Endothelial cell of umbilical vein (primary cell): ENCODE data around the gene TOMM6. TPM values are rescaled to one million over a fixed set of nuclear protein-coding genes. Genes with fewer than 3 reads are reported as not detected.
A peak's percentile ranks its signal among the peaks of the same experiment; 100 is the strongest.

Experiments used
- BruUV-seq: library from RNA; stranded (reverse); fragments of 400-500 nt; replicated peaks from 2 replicates; lab custom pipeline; 2021; lab: Mats Ljungman, UMichigan
- CTCF ChIA-PET: fragments of 300-600, 350-600 bp; sonication (Branson Sonifier 250); formaldehyde crosslinking; loops from one replicate; lab custom pipeline; 2021; ENCODE audit warnings: antibody characterized with exemption, inconsistent platforms; lab: Charles Lee
- POLR2A ChIA-PET: fragments of 300-600, 350-600 bp; sonication (Branson Sonifier 250); formaldehyde crosslinking; loops from one replicate; lab custom pipeline; 2021; ENCODE audit warnings: antibody characterized with exemption, inconsistent platforms; lab: Charles Lee
- DNase-seq: peaks from one replicate; pipeline ENCODE4 v3.0.0-alpha.2; 2011; ENCODE audit warnings: low read depth, low spot score
- FAIRE-seq: peaks from 2 replicates; lab custom pipeline; 2011; peaks lifted over from hg19 to GRCh38; lab: Jason Lieb, UNC
- H2AFZ ChIP-seq: 2 replicates; pipeline ENCODE4 v1.6.0; 2012; ENCODE audit warnings: low read depth, low read length, control low read depth, inconsistent platforms
- H3K27ac ChIP-seq: 2 replicates; pipeline ENCODE4 v1.5.1; 2011; ENCODE audit warnings: low read depth, mild to moderate bottlenecking, control low read depth, low read length, moderate library complexity; ENCODE audit not compliant: insufficient read depth
- H3K27me3 ChIP-seq, 2 experiments: 2 replicates each; pipeline versions ENCODE4 v1.6.0 to v1.6.1; 2011; ENCODE audit warnings: low read length in 2 of 2, mixed read lengths in 1 of 2; ENCODE audit not compliant: control insufficient read depth in 2 of 2, insufficient read depth in 2 of 2
- H3K36me3 ChIP-seq, 2 experiments: 2 replicates in 1 of 2; 3 replicates in 1 of 2; pipeline ENCODE4 v1.5.1; 2011; ENCODE audit warnings: low read length in 2 of 2, mild to moderate bottlenecking in 1 of 2, moderate library complexity in 1 of 2; ENCODE audit not compliant: control insufficient read depth in 2 of 2, insufficient read depth in 2 of 2; ENCODE audit errors: extremely low read depth in 1 of 2
- H3K4me1 ChIP-seq: 3 replicates; pipeline ENCODE4 v1.5.1; 2011; ENCODE audit warnings: mild to moderate bottlenecking, low read length; ENCODE audit not compliant: control insufficient read depth, insufficient read depth; ENCODE audit errors: extremely low read depth
- H3K4me2 ChIP-seq: 2 replicates; pipeline ENCODE4 v1.6.1; 2011; ENCODE audit warnings: low read length, control low read depth, mixed read lengths; ENCODE audit not compliant: insufficient read depth
- H3K4me3 ChIP-seq, 3 experiments: fragments of 200-600 bp in 1 of 3; sonication (generic), shearing (Covaris generic) in 1 of 3; replicated peaks in 1 of 3; 2 replicates each; pipeline ENCODE4 v1.5.1; 2011 to 2016; ENCODE audit warnings: control low read depth in 3 of 3, low read length in 3 of 3, mild to moderate bottlenecking in 2 of 3, inconsistent platforms in 1 of 3, low read depth in 1 of 3, moderate library complexity in 1 of 3; ENCODE audit not compliant: insufficient read depth in 1 of 3
- H3K79me2 ChIP-seq: 2 replicates; pipeline ENCODE4 v1.6.0; 2012; ENCODE audit warnings: low read length, inconsistent platforms; ENCODE audit not compliant: control insufficient read depth, insufficient read depth
- H3K9ac ChIP-seq: replicated peaks from 2 replicates; pipeline ENCODE3; 2011; ENCODE audit warnings: low read length, control low read depth; ENCODE audit not compliant: insufficient read depth; ENCODE audit errors: extremely low read depth
- H3K9me1 ChIP-seq: replicated peaks from 3 replicates; pipeline ENCODE4 v1.6.0; 2011; ENCODE audit warnings: mild to moderate bottlenecking, low read length; ENCODE audit not compliant: control insufficient read depth, insufficient read depth; ENCODE audit errors: extremely low read depth
- H3K9me3 ChIP-seq: replicated peaks from 2 replicates; pipeline ENCODE4 v1.5.1; 2012; ENCODE audit warnings: low read length, inconsistent platforms; ENCODE audit not compliant: control insufficient read depth, insufficient read depth
- H4K20me1 ChIP-seq: replicated peaks from 2 replicates; pipeline ENCODE3; 2011; ENCODE audit warnings: mild to moderate bottlenecking, low read length; ENCODE audit not compliant: control insufficient read depth, insufficient read depth; ENCODE audit errors: extremely low read depth
- CTCF ChIP-seq, 2 donors: IDR thresholded peaks; 1 replicate in 1 of 2; 2 replicates in 1 of 2; pipeline ENCODE4 v1.5.1; 2011; ENCODE audit warnings: low read length in 2 of 2, mild to moderate bottlenecking in 2 of 2, moderate library complexity in 2 of 2, control low read depth in 1 of 2, inconsistent platforms in 1 of 2, low read depth in 1 of 2; ENCODE audit not compliant: insufficient read depth in 1 of 2; ENCODE audit errors: extremely low read depth in 1 of 2
- EZH2 ChIP-seq: IDR thresholded peaks from 2 replicates; pipeline ENCODE4 v1.6.1; 2012; ENCODE audit warnings: borderline replicate concordance, low read depth, mild to moderate bottlenecking, moderate library complexity, low read length, inconsistent platforms; ENCODE audit not compliant: severe bottlenecking
- GATA2 ChIP-seq: IDR thresholded peaks from 2 replicates; pipeline ENCODE4 v1.7.0; 2011; ENCODE audit warnings: low read depth, mild to moderate bottlenecking, moderate library complexity, mixed read lengths, low read length; ENCODE audit not compliant: insufficient read length, insufficient read depth
- JUN ChIP-seq: IDR thresholded peaks from 2 replicates; pipeline ENCODE4 v1.6.1; 2011; ENCODE audit warnings: borderline replicate concordance, low read depth; ENCODE audit not compliant: insufficient read length, insufficient read depth
- MAX ChIP-seq: IDR thresholded peaks from 2 replicates; pipeline ENCODE4 v1.6.1; 2011; ENCODE audit not compliant: insufficient read depth, insufficient read length
- MYC ChIP-seq: IDR thresholded peaks from one replicate; pipeline ENCODE4 v1.6.1; 2011; ENCODE audit warnings: mild to moderate bottlenecking, low read depth, low read length
- POLR2A ChIP-seq: IDR thresholded peaks from 2 replicates; pipeline ENCODE4 v1.6.1; 2012; ENCODE audit warnings: low read depth, mild to moderate bottlenecking, control low read depth, low read length
- POLR2AphosphoS5 ChIP-seq: IDR thresholded peaks from 2 replicates; pipeline ENCODE4 v1.6.1; 2012; ENCODE audit warnings: low read depth, mild to moderate bottlenecking, control low read depth, low read length, moderate library complexity; ENCODE audit not compliant: insufficient read depth
- dilution Hi-C: fragments of 300-500 bp; cut with MboI; formaldehyde crosslinking; loops from one replicate; pipeline ENCODE4 v1.15.0; 2019; ENCODE audit warnings: low sequenced_read_pairs; ENCODE audit not compliant: extremely low pct_ligation_motif_present
- intact Hi-C: fragments of 100-400 bp; cut with micrococcal nuclease; formaldehyde crosslinking; loops from one replicate; pipeline ENCODE4 v1.10.0; 2022
- polyA plus RNA-seq, 4 experiments: library from polyadenylated mRNA; depleted of rRNA in 3 of 4; stranded (reverse) in 3 of 4; unstranded in 1 of 4; fragments of >200 nt; gene quantifications; 2 replicates each; pipeline versions ENCODE4 v1.2.1 to v1.2.3, GENCODE V29; 2011 to 2012; ENCODE audit warnings: missing spikeins in 1 of 4
- total RNA-seq: library from RNA; stranded (reverse); gene quantifications from 2 replicates; pipeline ENCODE4 v1.2.3, GENCODE V29; 2021

Gene TOMM6
- total and polyA plus RNA-seq, 2 donors (not counting 3 experiments of a cell fraction or from before 2014, with no cell fraction given): 233 to 527 TPM

GRCh38 chr6:41780551-41781365, 6.7 kb upstream of the TOMM6 start, which contains the start of gene PRICKLE4:
Gene PRICKLE4 (plus strand): TSS chr6:41780782. CDS start chr6:41783474, 2,692 bp downstream.
- no peak for TF ChIP-seq MYC
- TF ChIP-seq POLR2A: peak; percentile 42
- H2AFZ ChIP-seq: peak within 1 kb of the TSS; percentile 97
- H3K4me3 ChIP-seq: peak within 1 kb of the TSS; percentile 73 to 86 (median 78)
- FAIRE-seq: peak; percentile 35
- H4K20me1 ChIP-seq: no peaks in the 10 kb centered on the region
- H3K9ac ChIP-seq: peak within 1 kb of the TSS; percentile 57
- no peaks in the 10 kb centered on the region for H3K27me3 ChIP-seq
- ChIA-PET CTCF (interaction anchor here (0.6 to 1.5 kb wide), 6 partner anchors 140 to 767 kb away, joined by 3 to 7 read pairs (median 4); partner anchors contain the start of genes BYSL and MED20), POLR2A (no interaction called here)
- dilution Hi-C loops: no loop called here
- DNase-seq: peak; percentile 43
- H3K9me1 ChIP-seq: no peaks in the 10 kb centered on the region
- peaks cover 2 to 6% of the 10 kb centered on the region in 2 experiments for H3K36me3 ChIP-seq
- no peaks in the 10 kb centered on the region for H3K9me3 ChIP-seq
- no TSS peak for BruUV-seq
- H3K79me2 ChIP-seq: no peaks in the 10 kb centered on the region
- intact Hi-C loops: loop anchor here (1.0 to 2.0 kb wide), 4 partner anchors 156 to 434 kb away; no protein-coding TSS in a partner anchor
- peaks cover 19% of the 10 kb centered on the region for H3K4me1 ChIP-seq
- H3K27ac ChIP-seq: no peak within 1 kb of the TSS
- peak within 1 kb of the TSS; percentile 88 for H3K4me2 ChIP-seq

GRCh38 chr6:41781366-41781730, 6.1 kb upstream of the TOMM6 start:
- FAIRE-seq (no peak), DNase-seq (no peak)
- POLR2A ChIA-PET: no interaction called here
- intact Hi-C loops: loop anchor here (2.0 kb wide), 1 partner anchor 433 kb away; no protein-coding TSS in a partner anchor
- dilution Hi-C loops: no loop called here
- no peaks in the 10 kb centered on the region for H3K79me2 ChIP-seq
- no peak overlapping the region for H3K9ac ChIP-seq
- CTCF ChIA-PET: interaction anchor here (0.6 to 1.5 kb wide), 6 partner anchors 140 to 766 kb away, joined by 3 to 7 read pairs (median 4); partner anchors contain the start of genes BYSL and MED20
- no peak for TF ChIP-seq MYC
- no peak for TF ChIP-seq GATA2
- TF ChIP-seq CTCF (IDR thresholded peaks at IDR 0.05; ENCODE audit: extremely low read depth in 1 of 2, insufficient read depth in 1 of 2, low read depth in 1 of 2, low read length in 2 of 2): no peak
- no peak for TF ChIP-seq JUN
- no peak for TF ChIP-seq POLR2AphosphoS5
- no peak for TF ChIP-seq EZH2
- no peak for TF ChIP-seq MAX
- no peak overlapping the region for H2AFZ ChIP-seq
- H4K20me1 ChIP-seq: no peaks in the 10 kb centered on the region
- peak overlapping the region; percentile 74 for H3K4me2 ChIP-seq
- H3K9me3 ChIP-seq: no peaks in the 10 kb centered on the region
- H3K27me3 ChIP-seq: no peaks in the 10 kb centered on the region
- no peak overlapping the region for H3K27ac ChIP-seq
- H3K9me1 ChIP-seq: no peaks in the 10 kb centered on the region
- peaks cover 2 to 6% of the 10 kb centered on the region in 2 experiments for H3K36me3 ChIP-seq
- peak overlapping the region in 2 of 3 experiments; percentile 65 to 78 for H3K4me3 ChIP-seq
- H3K4me1 ChIP-seq: peaks cover 23% of the 10 kb centered on the region
- no TSS peak for BruUV-seq
